Neutrophil (primary cell): Measurements from ENCODE around the gene KMT2D.

Source experiments
- H3K27ac ChIP-seq: fragments of 200-600 bp; sonication (generic); 2 replicates; pipeline ENCODE4 v1.5.1; 2016; ENCODE audit warnings: mild to moderate bottlenecking, moderate library complexity
- H3K27me3 ChIP-seq: fragments of 200-600 bp; sonication (generic); 2 replicates; pipeline ENCODE4 v1.6.0; 2016; ENCODE audit warnings: mild to moderate bottlenecking
- H3K36me3 ChIP-seq: fragments of 200-600 bp; sonication (generic); 2 replicates; pipeline ENCODE4 v1.5.1; 2017
- H3K4me1 ChIP-seq, 2 experiments: fragments of 200-600 bp in 1 of 2; sonication (generic) in 1 of 2; 1 replicate in 1 of 2; 2 replicates in 1 of 2; pipeline versions ENCODE4 v1.5.1 to v1.6.1; 2013 to 2016; ENCODE audit warnings: low read depth in 1 of 2, low read length in 1 of 2, mild to moderate bottlenecking in 1 of 2, moderate library complexity in 1 of 2; ENCODE audit not compliant: control insufficient read depth in 1 of 2, insufficient read depth in 1 of 2
- H3K4me3 ChIP-seq, 2 experiments: fragments of 200-600 bp in 1 of 2; sonication (generic) in 1 of 2; 1 replicate in 1 of 2; 2 replicates in 1 of 2; pipeline ENCODE4 v1.5.1; 2013 to 2016; ENCODE audit warnings: low read depth in 1 of 2, low read length in 1 of 2, mild to moderate bottlenecking in 1 of 2, moderate library complexity in 1 of 2
- H3K9me3 ChIP-seq: fragments of 200-600 bp; sonication (generic); 2 replicates; pipeline ENCODE4 v1.5.1; 2016
- TF ChIP-seq, protein P1 (sequence below): fragments of 200-600 bp; sonication (generic); IDR thresholded peaks from 2 replicates; pipeline ENCODE4 v1.5.1; 2016; ENCODE audit warnings: antibody characterized with exemption

KMT2D gene

DNA sequence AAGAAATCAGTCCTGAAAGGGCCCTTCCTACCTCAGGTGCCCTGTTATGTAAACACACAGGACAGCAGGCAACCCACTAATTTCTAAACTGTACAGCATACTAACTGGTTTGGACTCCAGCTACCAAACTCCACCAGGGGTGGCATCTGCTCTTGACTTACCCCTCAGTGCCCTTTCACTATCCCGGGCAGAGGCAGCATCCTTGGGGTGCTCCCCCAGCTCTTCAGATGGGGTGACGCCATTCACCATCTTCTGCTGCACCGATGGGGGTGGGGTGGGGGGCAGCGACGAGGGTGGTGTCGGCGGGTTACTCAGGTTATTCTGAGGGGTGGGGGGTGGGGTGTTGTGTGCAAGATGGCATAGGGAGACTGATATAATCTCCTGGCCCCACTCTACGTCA lies 30.5 kb downstream of the KMT2D start:
- peaks cover 23 to 24% of the 10 kb centered on the region in 2 experiments for H3K4me1 ChIP-seq
- H3K27me3 ChIP-seq, result no peaks in the 10 kb centered on the region
- peak overlapping the region; percentile 36 for H3K27ac ChIP-seq
- TF ChIP-seq, protein P1, sequence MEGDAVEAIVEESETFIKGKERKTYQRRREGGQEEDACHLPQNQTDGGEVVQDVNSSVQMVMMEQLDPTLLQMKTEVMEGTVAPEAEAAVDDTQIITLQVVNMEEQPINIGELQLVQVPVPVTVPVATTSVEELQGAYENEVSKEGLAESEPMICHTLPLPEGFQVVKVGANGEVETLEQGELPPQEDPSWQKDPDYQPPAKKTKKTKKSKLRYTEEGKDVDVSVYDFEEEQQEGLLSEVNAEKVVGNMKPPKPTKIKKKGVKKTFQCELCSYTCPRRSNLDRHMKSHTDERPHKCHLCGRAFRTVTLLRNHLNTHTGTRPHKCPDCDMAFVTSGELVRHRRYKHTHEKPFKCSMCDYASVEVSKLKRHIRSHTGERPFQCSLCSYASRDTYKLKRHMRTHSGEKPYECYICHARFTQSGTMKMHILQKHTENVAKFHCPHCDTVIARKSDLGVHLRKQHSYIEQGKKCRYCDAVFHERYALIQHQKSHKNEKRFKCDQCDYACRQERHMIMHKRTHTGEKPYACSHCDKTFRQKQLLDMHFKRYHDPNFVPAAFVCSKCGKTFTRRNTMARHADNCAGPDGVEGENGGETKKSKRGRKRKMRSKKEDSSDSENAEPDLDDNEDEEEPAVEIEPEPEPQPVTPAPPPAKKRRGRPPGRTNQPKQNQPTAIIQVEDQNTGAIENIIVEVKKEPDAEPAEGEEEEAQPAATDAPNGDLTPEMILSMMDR, result no peak
- no peak overlapping the region for H3K4me3 ChIP-seq
- no peaks in the 10 kb centered on the region for H3K9me3 ChIP-seq
- H3K36me3 ChIP-seq, result peaks cover 100% of the 10 kb centered on the region

DNA sequence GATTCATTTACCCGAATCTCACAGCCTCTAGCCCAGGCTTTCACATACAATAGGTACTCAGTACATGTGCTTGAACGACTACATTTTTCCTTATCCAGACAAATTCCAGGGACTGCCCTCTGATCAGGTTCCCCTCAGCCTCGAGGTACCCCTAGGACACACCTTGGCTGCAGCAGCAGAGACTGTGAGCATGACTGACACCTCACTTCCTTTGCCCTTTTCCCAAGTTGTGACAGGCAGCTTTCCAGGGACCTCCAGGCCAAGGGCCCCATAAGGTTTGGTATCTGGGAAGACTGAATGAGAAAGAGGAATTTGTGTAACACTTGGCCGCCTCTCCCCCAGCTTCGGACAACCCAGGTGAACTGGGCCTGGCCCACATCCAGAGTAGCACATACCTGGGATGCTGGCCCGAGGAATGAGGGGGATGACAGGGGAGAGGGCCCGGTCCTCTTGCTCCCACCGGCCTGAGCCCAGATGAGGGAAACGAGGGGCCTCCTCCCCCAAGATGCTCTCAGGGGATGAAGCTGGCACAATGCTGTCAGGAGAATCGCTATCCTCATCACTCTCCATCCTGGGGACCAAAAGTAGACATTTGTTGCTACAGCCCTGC lies 31.8 kb downstream of the KMT2D start:
- H3K9me3 ChIP-seq, result no peaks in the 10 kb centered on the region
- TF ChIP-seq, protein P1, result no peak
- peaks cover 21 to 24% of the 10 kb centered on the region in 2 experiments for H3K4me1 ChIP-seq
- H3K27ac ChIP-seq, result peak overlapping the region; percentile 73
- no peak overlapping the region for H3K4me3 ChIP-seq
- no peaks in the 10 kb centered on the region for H3K27me3 ChIP-seq
- peaks cover 100% of the 10 kb centered on the region for H3K36me3 ChIP-seq

DNA sequence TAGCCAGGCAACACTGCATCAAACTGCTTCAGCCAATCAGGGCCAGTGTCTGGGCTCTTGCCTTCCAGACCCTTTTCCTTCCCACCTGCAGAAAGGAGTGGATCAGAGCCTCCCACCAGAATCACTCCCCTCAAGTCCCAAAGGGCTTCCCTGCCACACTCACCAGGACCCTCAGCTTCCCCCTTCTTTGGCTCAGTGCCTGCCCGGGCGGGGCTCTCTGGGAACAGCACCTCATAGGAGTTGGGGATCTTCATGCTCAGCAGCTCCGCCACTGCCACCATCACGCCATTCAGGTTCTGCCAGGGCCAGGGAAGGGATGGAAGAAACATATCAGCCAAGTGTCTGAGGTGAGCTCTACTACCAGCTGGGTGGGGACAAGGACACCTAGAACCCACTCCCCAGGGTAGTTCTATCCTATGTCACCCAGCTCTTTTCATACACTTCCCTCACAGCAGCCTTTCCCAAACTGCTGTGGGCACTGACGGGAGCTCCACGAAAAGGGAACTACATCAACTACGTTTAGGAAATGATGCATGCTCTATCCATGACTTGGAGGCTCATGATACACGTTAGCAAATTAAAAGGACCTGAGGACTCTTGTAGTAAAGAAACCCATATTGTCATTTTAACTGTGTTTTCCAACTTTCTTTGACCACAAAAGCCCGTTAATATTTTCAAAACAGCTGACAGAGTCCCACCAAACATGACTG lies 32.6 kb downstream of the KMT2D start:
- Histone ChIP-seq H3K27ac (peak overlapping the region; percentile 73), H3K27me3 (no peaks in the 10 kb centered on the region), H3K4me3 (no peak overlapping the region), H3K4me1 (peaks cover 21 to 24% of the 10 kb centered on the region in 2 experiments), H3K9me3 (no peaks in the 10 kb centered on the region), H3K36me3 (peaks cover 100% of the 10 kb centered on the region)
- TF ChIP-seq, protein P1, result no peak

DNA sequence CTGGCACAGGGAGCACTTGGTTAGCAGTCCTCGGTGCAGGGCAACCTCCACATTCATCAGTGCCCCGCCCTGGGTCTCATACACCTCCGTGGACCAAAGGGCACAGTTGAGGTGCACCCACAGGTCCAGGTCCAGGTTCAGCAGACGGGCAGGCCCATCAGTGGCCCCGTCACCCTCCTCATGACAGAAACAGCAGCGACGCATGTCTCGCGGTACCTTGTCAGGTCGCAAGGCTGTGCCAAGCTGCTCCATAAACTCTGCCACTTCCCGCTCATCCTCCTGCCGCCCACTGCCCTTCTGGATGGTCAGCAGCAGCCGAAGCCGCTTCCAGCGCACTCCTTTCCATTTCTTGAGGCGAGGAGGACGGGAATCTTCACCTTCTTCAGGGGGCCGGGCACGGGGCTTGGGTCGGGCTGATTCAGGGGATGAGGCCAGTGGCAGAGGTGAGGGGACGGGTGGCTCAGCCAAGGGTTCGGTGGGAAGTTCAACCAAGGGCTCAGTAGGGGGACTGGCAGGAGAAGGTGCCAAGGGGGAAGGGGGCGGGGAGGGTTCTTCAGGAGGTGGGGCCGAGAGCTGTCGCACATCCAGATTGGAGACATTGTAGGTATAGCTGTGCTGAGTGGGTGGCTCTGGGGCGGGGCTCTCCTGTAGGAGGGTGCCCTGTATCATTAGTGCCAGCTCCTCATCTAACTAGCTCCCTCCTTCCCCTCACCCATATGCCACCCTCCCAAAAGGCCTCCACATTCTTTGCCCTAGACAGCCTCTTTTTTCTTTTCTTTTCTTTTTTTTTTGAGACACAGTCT lies 33.7 kb downstream of the KMT2D start:
- Histone ChIP-seq H3K4me1 (peaks cover 21 to 24% of the 10 kb centered on the region in 2 experiments), H3K4me3 (no peak overlapping the region), H3K36me3 (peaks cover 100% of the 10 kb centered on the region), H3K27ac (peak overlapping the region; percentile 13), H3K9me3 (no peaks in the 10 kb centered on the region), H3K27me3 (no peaks in the 10 kb centered on the region)
- TF ChIP-seq, protein P1, result no peak

DNA sequence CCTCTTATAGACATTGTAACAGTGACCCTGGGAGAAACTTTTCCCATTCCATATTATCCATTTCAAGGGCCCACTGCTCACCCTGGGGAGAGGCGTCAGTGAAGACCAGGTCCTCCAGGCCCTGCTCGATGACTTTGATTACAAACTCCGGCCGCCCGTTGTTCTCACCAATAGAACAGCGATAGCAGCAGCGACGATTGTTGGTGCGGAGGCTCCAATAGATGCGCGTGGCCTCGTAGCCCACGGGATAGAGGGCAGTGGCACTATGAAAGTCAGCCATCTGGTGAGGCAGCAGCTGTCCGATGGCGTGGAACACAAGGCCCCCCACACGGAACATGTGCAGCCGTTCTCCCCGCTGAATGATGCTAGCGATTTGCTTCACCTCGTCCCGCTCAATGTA lies 34.5 kb downstream of the KMT2D start:
- H3K4me3 ChIP-seq, result no peak overlapping the region
- TF ChIP-seq, protein P1, result no peak
- H3K27ac ChIP-seq, result no peak overlapping the region
- H3K27me3 ChIP-seq, result no peaks in the 10 kb centered on the region
- peaks cover 21 to 24% of the 10 kb centered on the region in 2 experiments for H3K4me1 ChIP-seq
- H3K36me3 ChIP-seq, result peaks cover 100% of the 10 kb centered on the region
- no peaks in the 10 kb centered on the region for H3K9me3 ChIP-seq
